Measurements from ENCODE around the gene NRN1L. TPM values are rescaled to one million over a fixed set of nuclear protein-coding genes. Genes with fewer than 3 reads are reported as not detected.

NRN1L gene
- total and polyA plus RNA-seq, 2 of the 4 experiments (the other 2 are of a cell fraction): 0.27 TPM; not detected in 1

DNA sequence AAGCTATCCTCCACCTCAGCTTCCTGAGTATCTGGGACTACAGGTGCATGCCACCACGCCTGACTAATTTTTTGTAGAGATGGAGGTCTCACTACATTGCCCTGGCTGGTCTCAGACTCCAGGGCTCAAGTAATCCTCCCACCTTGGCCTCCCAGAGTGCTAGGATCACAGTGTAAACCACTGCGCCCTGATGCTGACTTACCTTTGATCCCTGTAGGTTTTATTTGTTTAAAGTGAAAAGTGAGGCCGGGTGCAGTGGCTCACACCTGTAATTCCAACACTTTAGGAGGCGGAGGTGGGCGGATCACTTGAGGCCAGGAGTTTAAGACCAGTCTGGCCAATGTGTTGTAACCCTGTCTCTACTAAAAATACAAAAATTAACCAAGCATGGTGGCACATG is 17.0 kb downstream of the NRN1L start:
- H3K27ac ChIP-seq (ENCODE audit: insufficient read depth, low read length): no peak overlapping the region
- peaks cover 6% of the 10 kb centered on the region for H3K4me1 ChIP-seq (ENCODE audit: control insufficient read depth, insufficient read depth, low read length)
- WGBS, 2 experiments (ENCODE audit: extremely low coverage in 2 of 2, insufficient read length in 1 of 2): no CpG with 5 or more reads among the region's 5 CpGs
- H3K4me2 ChIP-seq (ENCODE audit: low read depth, low read length): no peak overlapping the region
- intact Hi-C loops (cut with micrococcal nuclease): loop anchor here (1.0 kb wide), 1 partner anchor 17 kb away; the partner anchor contains the start of gene NRN1L
- in situ Hi-C loops (cut with MboI; ENCODE audit: low sequenced_read_pairs): no loop called here
- no peak for ATAC-seq (ENCODE audit: low read depth)
- no peak overlapping the region for H3K9ac ChIP-seq (ENCODE audit: low read depth, low read length)
- no peak overlapping the region for H2BK5ac ChIP-seq (ENCODE audit: low read depth, low read length, poor library complexity, severe bottlenecking)
- H3K4ac ChIP-seq (ENCODE audit: low read depth, low read length): no peak overlapping the region
- H4K8ac ChIP-seq (ENCODE audit: low read depth in 2 of 2, low read length in 2 of 2): no peak overlapping the region
- ChIA-PET POLR2A (ENCODE audit: unreplicated experiment) (no interaction called here), CTCF (no interaction called here)
- no peak overlapping the region for H4K91ac ChIP-seq (ENCODE audit: insufficient read depth, low read depth, low read length)
- H2AK5ac ChIP-seq (ENCODE audit: low read depth, low read length): no peak overlapping the region
- TF ChIP-seq, protein P1, sequence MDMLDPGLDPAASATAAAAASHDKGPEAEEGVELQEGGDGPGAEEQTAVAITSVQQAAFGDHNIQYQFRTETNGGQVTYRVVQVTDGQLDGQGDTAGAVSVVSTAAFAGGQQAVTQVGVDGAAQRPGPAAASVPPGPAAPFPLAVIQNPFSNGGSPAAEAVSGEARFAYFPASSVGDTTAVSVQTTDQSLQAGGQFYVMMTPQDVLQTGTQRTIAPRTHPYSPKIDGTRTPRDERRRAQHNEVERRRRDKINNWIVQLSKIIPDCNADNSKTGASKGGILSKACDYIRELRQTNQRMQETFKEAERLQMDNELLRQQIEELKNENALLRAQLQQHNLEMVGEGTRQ (IDR thresholded peaks at IDR 0.05; ENCODE audit: low read depth, low read length): no peak
- TF ChIP-seq RCOR1 (IDR thresholded peaks at IDR 0.05; ENCODE audit: insufficient replicate concordance, low read length) (no peak), MXI1 (IDR thresholded peaks at IDR 0.05; ENCODE audit: borderline replicate concordance, low read depth, low read length) (no peak), MAFK (IDR thresholded peaks at IDR 0.05; ENCODE audit: low read depth, low read length) (no peak), CHD1 (IDR thresholded peaks at IDR 0.05; ENCODE audit: low read depth, low read length) (no peak), RFX5 (IDR thresholded peaks at IDR 0.05; ENCODE audit: low read depth, low read length) (no peak), NFE2L2 (IDR thresholded peaks at IDR 0.05; ENCODE audit: low read depth, low read length) (no peak), FOS (IDR thresholded peaks at IDR 0.05; ENCODE audit: low read depth, low read length) (no peak), MAZ (IDR thresholded peaks at IDR 0.05; ENCODE audit: borderline replicate concordance, low read depth, low read length) (no peak)
- TF ChIP-seq, protein P2, sequence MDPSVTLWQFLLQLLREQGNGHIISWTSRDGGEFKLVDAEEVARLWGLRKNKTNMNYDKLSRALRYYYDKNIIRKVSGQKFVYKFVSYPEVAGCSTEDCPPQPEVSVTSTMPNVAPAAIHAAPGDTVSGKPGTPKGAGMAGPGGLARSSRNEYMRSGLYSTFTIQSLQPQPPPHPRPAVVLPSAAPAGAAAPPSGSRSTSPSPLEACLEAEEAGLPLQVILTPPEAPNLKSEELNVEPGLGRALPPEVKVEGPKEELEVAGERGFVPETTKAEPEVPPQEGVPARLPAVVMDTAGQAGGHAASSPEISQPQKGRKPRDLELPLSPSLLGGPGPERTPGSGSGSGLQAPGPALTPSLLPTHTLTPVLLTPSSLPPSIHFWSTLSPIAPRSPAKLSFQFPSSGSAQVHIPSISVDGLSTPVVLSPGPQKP (IDR thresholded peaks at IDR 0.05; ENCODE audit: borderline replicate concordance, low read depth, low read length): no peak
- TF ChIP-seq, protein P3, sequence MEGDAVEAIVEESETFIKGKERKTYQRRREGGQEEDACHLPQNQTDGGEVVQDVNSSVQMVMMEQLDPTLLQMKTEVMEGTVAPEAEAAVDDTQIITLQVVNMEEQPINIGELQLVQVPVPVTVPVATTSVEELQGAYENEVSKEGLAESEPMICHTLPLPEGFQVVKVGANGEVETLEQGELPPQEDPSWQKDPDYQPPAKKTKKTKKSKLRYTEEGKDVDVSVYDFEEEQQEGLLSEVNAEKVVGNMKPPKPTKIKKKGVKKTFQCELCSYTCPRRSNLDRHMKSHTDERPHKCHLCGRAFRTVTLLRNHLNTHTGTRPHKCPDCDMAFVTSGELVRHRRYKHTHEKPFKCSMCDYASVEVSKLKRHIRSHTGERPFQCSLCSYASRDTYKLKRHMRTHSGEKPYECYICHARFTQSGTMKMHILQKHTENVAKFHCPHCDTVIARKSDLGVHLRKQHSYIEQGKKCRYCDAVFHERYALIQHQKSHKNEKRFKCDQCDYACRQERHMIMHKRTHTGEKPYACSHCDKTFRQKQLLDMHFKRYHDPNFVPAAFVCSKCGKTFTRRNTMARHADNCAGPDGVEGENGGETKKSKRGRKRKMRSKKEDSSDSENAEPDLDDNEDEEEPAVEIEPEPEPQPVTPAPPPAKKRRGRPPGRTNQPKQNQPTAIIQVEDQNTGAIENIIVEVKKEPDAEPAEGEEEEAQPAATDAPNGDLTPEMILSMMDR (conservative IDR thresholded peaks at IDR 0.05; ENCODE audit: low read depth, low read length): no peak
- no peak for DNase-seq
- no peak overlapping the region for H3K14ac ChIP-seq (replicated peaks; ENCODE audit: low read depth, low read length)
- no peaks in the 10 kb centered on the region for H3K27me3 ChIP-seq (ENCODE audit: control insufficient read depth, insufficient read depth, low read length)
- no peak overlapping the region for H2BK15ac ChIP-seq (ENCODE audit: low read depth, low read length)
- no peak overlapping the region for H3K23ac ChIP-seq (ENCODE audit: low read depth, low read length)
- H2AFZ ChIP-seq (replicated peaks; ENCODE audit: low read length, poor library complexity): no peak overlapping the region
- no peak overlapping the region for H2BK20ac ChIP-seq (ENCODE audit: low read depth, low read length)
- no peak overlapping the region for H4K5ac ChIP-seq (ENCODE audit: low read depth, low read length)
- no peak overlapping the region for H3K4me3 ChIP-seq (ENCODE audit: insufficient read depth, low read depth, low read length)
- dilution Hi-C loops (cut with HindIII; ENCODE audit: low sequenced_read_pairs, unreplicated experiment): no loop called here
- peaks cover 22 to 70% of the 10 kb centered on the region in 2 experiments for H3K79me1 ChIP-seq (ENCODE audit: low read depth in 1 of 2, low read length in 2 of 2)
- peaks cover 28% of the 10 kb centered on the region for H3K9me1 ChIP-seq (ENCODE audit: insufficient read depth, low read length)
- no peak overlapping the region for H2AK9ac ChIP-seq (replicated peaks; ENCODE audit: low read depth, low read length, poor library complexity)
- BruUV-seq (replicated peaks): no TSS peak
- no peak overlapping the region for H3K56ac ChIP-seq (ENCODE audit: extremely low read depth, insufficient read depth, low read length)
- peaks cover 42% of the 10 kb centered on the region for H4K20me1 ChIP-seq (ENCODE audit: insufficient read depth, low read length)
- no peaks in the 10 kb centered on the region for H3K9me3 ChIP-seq (ENCODE audit: control insufficient read depth, insufficient read depth, low read length)
- H3K36me3 ChIP-seq (ENCODE audit: control insufficient read depth, insufficient read depth, low read length): peaks cover 11% of the 10 kb centered on the region
- no peak overlapping the region for H2BK120ac ChIP-seq (ENCODE audit: low read depth, low read length)
- no peak overlapping the region for H3K18ac ChIP-seq (ENCODE audit: low read depth, low read length)
